ENCODE measurements around the gene CERS2. TPM values are rescaled to one million over a fixed set of nuclear protein-coding genes. Genes with fewer than 3 reads are reported as not detected.

The CERS2 gene
- total and polyA plus RNA-seq, 4 donors: 212 to 346 (median 278) TPM

- TF ChIP-seq REST (IDR thresholded peaks at IDR 0.05): no peak
- peak; percentile 51 for TF ChIP-seq MAX (IDR thresholded peaks at IDR 0.05)
- peak; percentile 58 for TF ChIP-seq RXRA (IDR thresholded peaks at IDR 0.05)
Observed at GRCh38 chr1:150971583-150972416, 2.8 kb downstream of the CERS2 start (continued).

- DNase-seq (ENCODE audit: low spot score): peak; percentile 76
- H3K9ac ChIP-seq (ENCODE audit: low read depth in 1 of 2, low read length in 2 of 2): no peak overlapping the region
- no peaks in the 10 kb centered on the region for H3K9me3 ChIP-seq (ENCODE audit: control insufficient read depth in 4 of 4, low read length in 3 of 4)
- H3K4me3 ChIP-seq (ENCODE audit: low read depth in 1 of 3, low read length in 3 of 3): peak overlapping the region; percentile 31 to 86 (median 45)
- H3K27me3 ChIP-seq (ENCODE audit: control insufficient read depth in 4 of 4, insufficient read depth in 4 of 4, low read length in 3 of 4): no peaks in the 10 kb centered on the region
- peak overlapping the region; percentile 89 to 90 for H3K27ac ChIP-seq (ENCODE audit: low read depth in 1 of 2, low read length in 2 of 2)
- 21% methylated on average over 11 of the region's 11 CpGs for WGBS
- no peak for TF ChIP-seq CTCF (IDR thresholded peaks at IDR 0.05; ENCODE audit: low read depth, low read length, missing input control)
- peak; percentile 65 for TF ChIP-seq FOXA2 (IDR thresholded peaks at IDR 0.05)
- peak; percentile 99 to 100 for TF ChIP-seq HNF4A (conservative IDR thresholded peaks at IDR 0.05)
- peak; percentile 80 for TF ChIP-seq REST (IDR thresholded peaks at IDR 0.05)
- TF ChIP-seq RXRA (IDR thresholded peaks at IDR 0.05): peak; percentile 100
- peak; percentile 91 for TF ChIP-seq ZBTB33 (IDR thresholded peaks at IDR 0.05)
- peak; percentile 89 for TF ChIP-seq MAX (IDR thresholded peaks at IDR 0.05)
- no peak for TF ChIP-seq TAF1 (conservative IDR thresholded peaks at IDR 0.05)
- TF ChIP-seq EGR1 (IDR thresholded peaks at IDR 0.05; ENCODE audit: low read depth in 2 of 2): peak in 1 of 2 donors; percentile 63
- TF ChIP-seq ATF3 (IDR thresholded peaks at IDR 0.05): peak; percentile 84
- TF ChIP-seq SP1 (IDR thresholded peaks at IDR 0.05): peak; percentile 97
- TF ChIP-seq NR2F2 (IDR thresholded peaks at IDR 0.05): peak; percentile 98
- peak; percentile 100 for TF ChIP-seq HNF4G (IDR thresholded peaks at IDR 0.05)
- TF ChIP-seq GABPA (IDR thresholded peaks at IDR 0.05 in 1 of 2, conservative IDR thresholded peaks at IDR 0.05 in 1 of 2): peak in 1 of 2 donors; percentile 66
- TF ChIP-seq FOXA1 (IDR thresholded peaks at IDR 0.05): peak; percentile 68
- TF ChIP-seq JUND (IDR thresholded peaks at IDR 0.05): peak; percentile 88 to 96
- peak; percentile 36 to 50 for TF ChIP-seq RAD21 (IDR thresholded peaks at IDR 0.05)
- no peak for TF ChIP-seq YY1 (IDR thresholded peaks at IDR 0.05)
- peaks cover 16 to 31% (median 28%) of the 10 kb centered on the region in 4 donors for H3K36me3 ChIP-seq (ENCODE audit: control insufficient read depth in 4 of 4, insufficient read depth in 3 of 4, low read depth in 1 of 4, low read length in 3 of 4)
- H3K4me1 ChIP-seq (ENCODE audit: control insufficient read depth in 4 of 4, insufficient read depth in 4 of 4, low read length in 3 of 4): peaks cover 7 to 59% (median 43%) of the 10 kb centered on the region in 4 donors
Observed at GRCh38 chr1:150970808-150971582, 3.6 kb downstream of the CERS2 start.

Measured in liver (tissue), 9 donors.